NT2/D1 (cell line): ENCODE results near the gene AKAP13.
"Not testable (repeated sequence)": the region's sequence is repeated elsewhere in the genome, so short reads cannot be mapped to it uniquely, and the experiment has no call there.

Experiments
- DNase-seq: peaks from one replicate; pipeline ENCODE4 v3.0.0-alpha.2; 2011; ENCODE audit warnings: low read depth, low spot score
- H3K27me3 ChIP-seq: 2 replicates; pipeline ENCODE4 v1.6.0; 2011; ENCODE audit warnings: mild to moderate bottlenecking; ENCODE audit not compliant: insufficient read length, insufficient read depth
- H3K36me3 ChIP-seq: 2 replicates; pipeline ENCODE4 v1.6.1; 2011; ENCODE audit warnings: mild to moderate bottlenecking, low read length, mixed read lengths; ENCODE audit not compliant: insufficient read depth, insufficient read length
- H3K4me1 ChIP-seq: 2 replicates; pipeline ENCODE4 v1.5.1; 2011; ENCODE audit not compliant: insufficient read depth, insufficient read length
- H3K4me3 ChIP-seq: 2 replicates; pipeline ENCODE4 v1.5.1; 2011; ENCODE audit warnings: low read depth; ENCODE audit not compliant: insufficient read length
- H3K9ac ChIP-seq: 2 replicates; pipeline ENCODE4 v1.6.0; 2011; ENCODE audit warnings: low read depth; ENCODE audit not compliant: insufficient read length
- H3K9me3 ChIP-seq: 2 replicates; pipeline ENCODE4 v1.5.1; 2011; ENCODE audit warnings: mild to moderate bottlenecking, low read length; ENCODE audit not compliant: insufficient read depth
- SUZ12 ChIP-seq: IDR thresholded peaks from 2 replicates; pipeline ENCODE4 v1.6.1; 2011; ENCODE audit not compliant: insufficient read length, insufficient read depth; ENCODE audit errors: extremely low read depth
- YY1 ChIP-seq: IDR thresholded peaks from 2 replicates; pipeline ENCODE4 v1.6.1; 2011; ENCODE audit not compliant: insufficient read length, insufficient read depth
- ZNF274 ChIP-seq: IDR thresholded peaks from 2 replicates; pipeline ENCODE4 v1.6.1; 2011; ENCODE audit warnings: mild to moderate bottlenecking, low read depth, low read length

AKAP13 gene

DNA sequence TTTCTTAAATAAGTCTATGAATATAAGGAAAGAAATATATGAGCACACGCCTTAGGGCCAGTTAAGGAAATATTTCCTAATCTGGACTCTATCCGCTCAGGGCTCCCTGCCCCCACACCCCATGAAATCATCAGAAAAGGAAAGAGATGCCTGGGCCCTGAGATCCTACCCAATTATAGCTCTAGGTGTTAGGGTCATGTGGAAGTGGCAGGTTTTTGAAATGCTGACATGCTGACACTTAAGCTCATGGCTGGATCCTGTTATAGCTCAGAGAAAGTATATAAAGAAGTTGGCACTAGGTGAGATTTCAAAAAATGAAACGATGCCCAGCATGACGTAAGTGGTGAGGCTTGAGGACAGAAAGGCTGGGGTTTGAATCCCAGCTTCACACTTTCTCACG lies 43.5 kb upstream of the AKAP13 start:
- no peaks in the 10 kb centered on the region for H3K36me3 ChIP-seq
- H3K9me3 ChIP-seq, result no peaks in the 10 kb centered on the region
- H3K9ac ChIP-seq, result no peak overlapping the region
- DNase-seq, result no peak
- no peaks in the 10 kb centered on the region for H3K4me1 ChIP-seq
- no peaks in the 10 kb centered on the region for H3K27me3 ChIP-seq
- TF ChIP-seq YY1 (no peak), ZNF274 (no peak), SUZ12 (no peak)
- no peak overlapping the region for H3K4me3 ChIP-seq

DNA sequence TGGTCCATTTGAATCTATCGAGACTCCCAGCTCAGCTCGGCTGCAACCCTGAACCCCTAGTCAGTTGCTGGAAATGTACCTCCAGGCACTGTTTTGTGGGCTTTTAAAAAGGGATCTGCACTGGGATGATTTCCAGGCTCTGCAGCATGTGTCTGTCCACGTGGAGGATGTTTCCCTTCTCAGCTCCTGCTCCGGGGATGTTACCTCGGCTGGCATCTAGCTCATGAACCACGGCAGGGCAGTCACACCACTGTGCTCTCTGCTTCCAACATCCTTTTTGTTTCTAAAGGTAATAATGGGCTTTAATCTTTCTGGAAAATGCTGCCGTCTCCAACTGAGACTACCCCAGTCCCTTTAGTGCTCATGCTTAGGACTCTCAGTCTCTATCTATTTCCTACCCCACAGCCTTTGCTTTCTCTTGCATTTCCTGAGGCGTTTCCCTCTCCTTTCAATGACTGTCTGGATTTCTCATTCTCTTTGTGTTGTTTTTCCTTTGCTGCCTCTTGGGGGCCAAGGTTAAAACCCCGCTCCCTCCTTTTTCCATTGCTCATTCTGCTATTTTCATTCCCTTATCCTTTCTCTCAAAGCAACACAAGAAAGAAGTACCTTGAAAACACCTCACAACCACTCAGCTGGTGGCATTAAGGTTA lies 42.9 kb upstream of the AKAP13 start:
- Histone ChIP-seq H3K9me3 (no peaks in the 10 kb centered on the region), H3K4me1 (no peaks in the 10 kb centered on the region), H3K36me3 (no peaks in the 10 kb centered on the region), H3K9ac (no peak overlapping the region), H3K27me3 (no peaks in the 10 kb centered on the region), H3K4me3 (no peak overlapping the region)
- TF ChIP-seq SUZ12 (no peak), YY1 (no peak), ZNF274 (no peak)
- DNase-seq, result no peak

DNA sequence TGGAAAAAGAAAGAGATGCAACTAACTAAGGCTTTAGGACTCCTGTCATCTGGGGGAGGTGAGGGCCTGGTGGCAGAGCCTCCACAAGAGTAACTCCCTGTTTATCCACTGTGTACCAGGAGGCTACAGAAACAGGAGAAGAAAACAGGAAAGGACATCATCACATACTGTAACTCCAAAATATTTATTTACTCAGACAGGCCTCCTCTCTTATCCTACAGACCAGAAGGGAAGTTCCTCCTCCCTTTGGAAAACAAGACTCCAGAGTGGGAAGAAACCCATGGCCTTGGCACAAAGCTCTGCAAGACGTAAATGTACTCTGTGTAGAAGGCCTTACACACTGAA lies 40.1 kb upstream of the AKAP13 start:
- TF ChIP-seq YY1, result no peak
- no peak for TF ChIP-seq ZNF274
- TF ChIP-seq SUZ12, result no peak
- no peak overlapping the region for H3K9ac ChIP-seq
- no peaks in the 10 kb centered on the region for H3K4me1 ChIP-seq
- no peak overlapping the region for H3K4me3 ChIP-seq
- no peak for DNase-seq
- no peaks in the 10 kb centered on the region for H3K27me3 ChIP-seq
- no peaks in the 10 kb centered on the region for H3K36me3 ChIP-seq
- H3K9me3 ChIP-seq, result no peaks in the 10 kb centered on the region

DNA sequence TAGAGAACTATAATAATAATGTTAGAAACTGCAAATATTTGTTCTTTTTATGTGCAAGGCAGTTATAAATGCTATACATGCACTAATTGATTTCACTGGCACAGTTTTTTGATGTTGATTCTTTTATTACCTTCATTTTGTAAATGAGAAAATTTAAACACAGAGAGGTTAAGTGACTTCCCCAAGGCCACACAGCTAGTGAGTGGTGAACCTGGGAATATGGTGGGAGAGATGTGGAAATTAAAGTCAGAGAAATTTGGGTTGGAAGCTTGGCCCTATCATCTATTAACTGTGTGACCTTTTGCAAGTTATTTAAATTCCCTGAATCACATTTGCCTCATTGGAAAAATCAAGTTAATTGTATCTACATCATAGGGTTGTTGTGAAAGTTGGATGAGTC lies 39.6 kb upstream of the AKAP13 start:
- H3K4me1 ChIP-seq, result no peaks in the 10 kb centered on the region
- TF ChIP-seq YY1 (no peak), SUZ12 (no peak), ZNF274 (no peak)
- H3K9ac ChIP-seq, result no peak overlapping the region
- no peaks in the 10 kb centered on the region for H3K27me3 ChIP-seq
- no peaks in the 10 kb centered on the region for H3K9me3 ChIP-seq
- DNase-seq, result no peak
- no peak overlapping the region for H3K4me3 ChIP-seq
- H3K36me3 ChIP-seq, result no peaks in the 10 kb centered on the region

DNA sequence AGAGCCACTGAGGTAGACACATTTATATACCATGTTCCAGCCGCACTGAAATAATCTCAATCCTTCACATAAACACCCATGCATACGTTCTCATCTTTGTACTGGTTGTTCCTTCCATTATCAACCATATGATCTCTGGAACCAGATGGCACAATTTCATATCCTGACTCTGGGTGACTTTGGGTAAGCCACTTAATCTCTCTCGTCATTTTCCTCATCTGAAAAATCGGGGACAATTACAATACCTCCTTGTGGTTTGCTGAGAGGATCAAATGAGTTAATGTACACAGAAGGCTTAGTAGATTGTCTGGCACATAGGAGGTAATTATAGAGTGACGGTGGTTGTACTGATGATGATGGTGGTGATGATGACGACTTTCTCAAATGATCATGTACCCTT lies 38.2 kb upstream of the AKAP13 start:
- not testable (repeated sequence) for DNase-seq, H3K4me1 ChIP-seq, H3K36me3 ChIP-seq, H3K9me3 ChIP-seq, H3K27me3 ChIP-seq, H3K4me3 ChIP-seq, H3K9ac ChIP-seq

DNA sequence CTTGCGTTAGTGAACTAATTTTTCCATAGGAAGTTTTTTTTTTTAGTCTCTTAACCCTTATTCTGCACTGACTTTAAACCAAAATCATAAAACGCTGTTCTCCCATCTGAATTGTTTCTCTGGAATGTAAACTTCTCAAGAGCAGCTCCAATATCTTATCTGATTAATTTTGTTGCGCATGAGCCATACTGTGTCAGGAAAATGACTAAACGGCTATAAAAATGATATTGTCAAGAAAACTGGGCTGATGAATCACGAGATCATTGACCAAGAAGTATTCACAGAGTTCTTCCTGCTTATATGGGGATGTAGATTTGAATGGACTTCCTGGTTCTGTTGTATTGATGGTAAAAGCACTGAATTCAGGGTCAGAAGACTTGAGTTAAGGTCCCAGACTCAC lies 37.0 kb upstream of the AKAP13 start:
- not testable (repeated sequence) for H3K4me1 ChIP-seq, DNase-seq, H3K4me3 ChIP-seq, H3K9me3 ChIP-seq, H3K9ac ChIP-seq, H3K36me3 ChIP-seq, H3K27me3 ChIP-seq

DNA sequence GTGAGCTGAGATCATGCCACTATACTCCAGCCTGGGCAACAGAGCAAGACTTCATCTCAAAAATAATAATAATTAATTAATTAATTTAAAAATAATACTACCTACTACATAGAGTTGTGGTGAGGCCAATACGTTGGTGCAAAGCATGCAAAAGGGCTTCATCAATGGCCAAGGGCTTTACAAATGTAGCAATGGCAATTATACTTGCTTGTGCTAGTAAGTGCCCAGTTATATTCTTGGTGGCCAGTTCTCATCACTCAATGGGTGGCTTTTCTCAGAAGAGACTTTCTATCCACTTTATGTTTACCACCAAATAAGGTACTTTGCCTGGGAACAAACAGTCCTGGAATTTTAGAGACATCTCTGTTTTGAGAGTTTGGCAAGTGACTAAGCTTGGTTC lies 36.2 kb upstream of the AKAP13 start:
- H3K36me3 ChIP-seq, H3K4me1 ChIP-seq, H3K4me3 ChIP-seq, H3K9me3 ChIP-seq, DNase-seq, H3K27me3 ChIP-seq, H3K9ac ChIP-seq: not testable (repeated sequence)

DNA sequence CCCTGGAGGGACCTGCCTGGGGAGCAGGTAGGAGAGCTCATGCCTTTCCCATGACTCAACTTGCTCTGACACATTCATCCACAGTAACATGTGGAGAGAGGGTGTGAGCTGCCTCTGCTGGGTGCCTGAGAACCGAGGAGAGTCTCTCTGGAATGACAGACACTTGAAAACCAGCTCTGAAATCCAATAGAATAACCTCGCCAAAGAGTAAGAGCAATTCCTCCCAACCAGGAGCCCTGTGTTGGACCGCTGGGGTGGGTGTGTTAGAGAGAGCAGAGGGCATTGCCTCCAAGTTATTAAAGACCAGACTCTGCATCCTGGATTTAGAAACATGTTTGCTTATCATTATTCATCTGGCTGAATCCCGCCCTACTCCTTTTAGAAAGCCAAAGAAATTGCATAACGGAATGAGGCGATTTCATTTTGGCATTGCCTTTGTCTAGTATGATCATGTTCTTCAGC lies 35.7 kb upstream of the AKAP13 start:
- H3K4me1 ChIP-seq, H3K27me3 ChIP-seq, H3K9me3 ChIP-seq, H3K36me3 ChIP-seq, H3K4me3 ChIP-seq, H3K9ac ChIP-seq, DNase-seq: not testable (repeated sequence)

DNA sequence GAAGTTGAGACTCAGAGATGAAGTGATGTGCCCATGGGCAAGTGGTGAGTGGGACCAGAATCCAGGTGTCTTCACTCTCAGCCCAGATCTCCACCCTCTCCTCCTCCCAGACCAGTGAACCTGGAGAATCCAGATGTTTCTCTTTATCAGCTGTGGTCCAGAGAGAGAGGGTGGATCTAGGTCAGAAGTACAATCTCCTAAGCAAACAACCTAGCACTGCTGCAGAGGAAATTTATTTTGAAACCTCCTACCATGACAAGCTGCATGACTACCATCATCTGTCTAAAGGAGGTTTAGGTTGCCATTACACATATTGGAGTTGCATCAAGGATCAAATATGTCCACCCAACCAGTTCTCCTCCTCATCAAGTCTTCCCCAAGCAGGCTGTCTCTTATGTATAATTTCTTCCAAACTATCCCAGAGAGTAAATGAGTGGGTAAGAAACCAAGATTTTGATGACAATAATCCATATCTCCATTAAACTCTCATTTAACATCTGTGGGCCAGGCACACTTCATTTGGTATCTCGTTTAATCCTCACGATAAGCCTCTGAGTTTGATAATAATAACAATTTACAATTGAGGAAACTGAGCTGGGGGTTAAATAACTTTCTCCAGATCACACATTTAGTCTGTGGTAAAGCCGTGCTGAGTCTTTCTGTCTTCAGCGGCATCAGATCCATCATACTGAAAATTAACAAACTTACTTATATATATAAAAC lies 35.0 kb upstream of the AKAP13 start:
- DNase-seq, H3K36me3 ChIP-seq, H3K9me3 ChIP-seq, H3K4me3 ChIP-seq, H3K9ac ChIP-seq, H3K27me3 ChIP-seq, H3K4me1 ChIP-seq: not testable (repeated sequence)

DNA sequence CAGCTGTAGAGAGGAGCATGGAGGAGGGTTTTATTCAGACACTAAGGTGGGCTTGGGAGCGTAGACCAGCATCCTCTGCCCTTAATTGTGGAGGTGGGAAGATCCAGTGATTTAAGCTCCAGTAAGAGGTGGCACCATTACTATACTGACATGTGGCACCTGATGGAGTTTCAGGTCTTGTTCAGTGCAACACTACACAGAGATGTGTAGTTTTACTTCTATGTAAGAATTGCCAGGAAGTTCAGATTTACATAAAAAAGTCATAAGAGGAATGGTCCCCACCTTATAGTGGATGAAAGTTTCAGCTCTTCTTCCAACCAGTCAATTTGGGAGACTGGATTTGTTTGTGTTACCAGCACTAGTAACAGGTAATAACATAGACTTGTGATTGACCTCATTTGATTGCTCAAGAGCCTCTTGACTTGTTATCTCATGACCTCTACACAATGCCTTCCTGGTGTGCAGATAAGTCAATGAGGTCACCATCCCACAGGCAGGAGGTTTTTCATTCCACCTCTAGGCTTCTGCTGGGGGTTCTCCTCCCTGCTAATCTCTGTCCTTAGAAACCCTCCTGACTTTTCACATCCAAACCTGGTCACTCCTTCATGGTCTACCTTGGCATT lies 33.8 kb upstream of the AKAP13 start:
- H3K4me1 ChIP-seq, H3K9ac ChIP-seq, DNase-seq: not testable (repeated sequence)

More for the DNA sequence above, 33.8 kb upstream of the AKAP13 start:
- H3K4me3 ChIP-seq, H3K36me3 ChIP-seq, H3K27me3 ChIP-seq, H3K9me3 ChIP-seq: not testable (repeated sequence)
